Ectodermal cell (in vitro differentiated cells): ENCODE measurements around the gene PTPRN2.

Experiments
- H3K27ac ChIP-seq: 2 replicates; pipeline ENCODE4 v1.7.0; 2013; ENCODE audit warnings: mild to moderate bottlenecking, low read depth, low read length; ENCODE audit not compliant: insufficient read depth, poor library complexity, severe bottlenecking
- H3K27me3 ChIP-seq: 2 replicates; pipeline ENCODE4 v1.7.0; 2013; ENCODE audit warnings: mild to moderate bottlenecking, low read length; ENCODE audit not compliant: insufficient read depth, control insufficient read depth, poor library complexity, severe bottlenecking
- H3K36me3 ChIP-seq: one replicate; pipeline ENCODE4 v1.7.0; 2013; ENCODE audit warnings: low read length; ENCODE audit not compliant: control insufficient read depth, insufficient read depth
- H3K4me1 ChIP-seq: one replicate; pipeline ENCODE4 v1.7.0; 2013; ENCODE audit warnings: low read length; ENCODE audit not compliant: control insufficient read depth, insufficient read depth
- H3K4me3 ChIP-seq: 2 replicates; pipeline ENCODE4 v1.7.0; 2013; ENCODE audit warnings: low read depth, low read length, control low read depth; ENCODE audit not compliant: insufficient read depth
- H3K9me3 ChIP-seq: 2 replicates; pipeline ENCODE4 v1.7.0; 2013; ENCODE audit warnings: mild to moderate bottlenecking, low read length, moderate library complexity; ENCODE audit not compliant: control insufficient read depth
- WGBS, 2 experiments: methylation state at CpG; one replicate each; pipeline ENCODE4 v1.1.7; 2013; ENCODE audit warnings: missing lambda C conversion rate in 2 of 2; 5-methylcytosine and 5-hydroxymethylcytosine counted together

The PTPRN2 gene

DNA sequence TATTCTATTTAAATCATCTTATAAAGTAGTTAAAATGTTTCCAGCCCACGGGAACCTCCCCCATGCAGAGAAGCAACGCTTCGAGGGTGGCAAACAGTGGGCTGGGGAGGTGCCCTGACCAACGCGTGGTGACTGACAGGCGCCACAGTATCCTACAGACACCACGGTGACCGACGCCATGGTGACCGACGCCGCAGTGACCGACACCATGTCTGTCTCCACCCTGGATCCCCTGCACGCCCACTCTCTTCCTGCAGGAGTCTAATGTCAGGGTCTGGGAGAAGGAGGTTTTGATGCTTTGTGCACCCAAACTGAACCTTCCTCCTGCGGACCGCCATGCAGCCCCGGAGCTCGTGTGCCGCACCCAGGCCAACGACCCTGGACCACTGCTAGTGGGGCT lies 464.4 kb downstream of the PTPRN2 start:
- no peak overlapping the region for H3K4me3 ChIP-seq

DNA sequence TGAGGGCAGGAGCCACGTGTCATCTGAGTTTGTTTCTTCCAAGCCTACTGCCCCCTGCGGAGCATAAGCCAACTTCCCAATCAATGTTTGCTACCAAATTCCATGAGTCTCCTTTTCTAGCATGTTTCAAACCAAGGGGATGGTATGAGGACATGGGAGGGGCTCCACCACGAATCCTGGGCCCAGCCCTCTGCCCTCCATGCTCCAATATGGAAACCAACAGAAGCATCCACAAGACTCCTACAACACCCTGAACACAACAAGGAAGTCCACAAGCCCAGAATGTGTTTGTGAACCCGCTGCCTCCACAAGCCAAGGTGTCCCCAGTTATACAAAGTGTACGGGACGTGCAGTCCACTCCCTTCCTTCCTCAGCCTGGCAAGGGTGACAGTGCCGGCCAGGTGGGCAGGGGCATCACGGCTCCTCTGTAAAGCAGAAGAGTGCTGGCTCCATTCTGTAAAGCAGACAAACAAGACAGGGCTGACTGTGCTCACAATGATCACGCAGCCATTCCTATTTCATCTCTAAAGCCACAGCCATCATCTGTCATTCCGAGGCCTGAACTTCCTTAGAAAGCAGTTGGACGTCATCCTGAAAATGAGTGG lies 466.1 kb downstream of the PTPRN2 start:
- Histone ChIP-seq H3K4me1 (no peaks in the 10 kb centered on the region), H3K9me3 (peaks cover 16% of the 10 kb centered on the region), H3K4me3 (no peak overlapping the region), H3K27ac (no peak overlapping the region), H3K27me3 (no peaks in the 10 kb centered on the region), H3K36me3 (no peaks in the 10 kb centered on the region)
- WGBS, 2 experiments, result 58 to 61% methylated on average over 11 of the region's 11 CpGs

More for the DNA sequence above, 464.4 kb downstream of the PTPRN2 start:
- H3K27me3 ChIP-seq, result no peaks in the 10 kb centered on the region
- H3K9me3 ChIP-seq, result peaks cover 13% of the 10 kb centered on the region
- 88 to 91% methylated on average over 20 of the region's 20 CpGs for WGBS, 2 experiments
- no peak overlapping the region for H3K27ac ChIP-seq
- H3K4me1 ChIP-seq, result no peaks in the 10 kb centered on the region
- no peaks in the 10 kb centered on the region for H3K36me3 ChIP-seq

DNA sequence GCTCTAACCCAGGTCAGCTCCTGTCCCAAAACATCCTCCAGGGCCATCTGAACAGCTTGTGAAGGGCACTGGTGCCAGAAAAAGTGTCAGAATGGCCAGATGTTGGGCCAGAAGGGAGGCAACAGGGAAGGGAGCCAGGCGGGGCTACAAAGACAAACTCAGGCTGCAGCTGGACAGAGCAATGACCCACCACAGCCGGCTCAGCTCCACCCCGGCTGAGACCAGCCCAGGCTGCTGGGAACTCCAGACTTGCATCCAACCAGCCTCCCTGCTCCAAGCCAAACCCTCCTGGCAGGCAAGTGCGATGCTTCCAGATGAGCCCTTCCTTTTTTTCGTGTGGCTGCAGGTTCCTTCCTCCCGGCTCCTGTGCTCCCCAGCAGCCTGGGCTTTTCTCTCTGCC lies 466.9 kb downstream of the PTPRN2 start:
- Histone ChIP-seq H3K27ac (no peak overlapping the region), H3K4me1 (no peaks in the 10 kb centered on the region), H3K36me3 (no peaks in the 10 kb centered on the region), H3K4me3 (no peak overlapping the region), H3K9me3 (peaks cover 18% of the 10 kb centered on the region), H3K27me3 (no peaks in the 10 kb centered on the region)
- 53 to 58% methylated on average over 6 of the region's 6 CpGs for WGBS, 2 experiments

DNA sequence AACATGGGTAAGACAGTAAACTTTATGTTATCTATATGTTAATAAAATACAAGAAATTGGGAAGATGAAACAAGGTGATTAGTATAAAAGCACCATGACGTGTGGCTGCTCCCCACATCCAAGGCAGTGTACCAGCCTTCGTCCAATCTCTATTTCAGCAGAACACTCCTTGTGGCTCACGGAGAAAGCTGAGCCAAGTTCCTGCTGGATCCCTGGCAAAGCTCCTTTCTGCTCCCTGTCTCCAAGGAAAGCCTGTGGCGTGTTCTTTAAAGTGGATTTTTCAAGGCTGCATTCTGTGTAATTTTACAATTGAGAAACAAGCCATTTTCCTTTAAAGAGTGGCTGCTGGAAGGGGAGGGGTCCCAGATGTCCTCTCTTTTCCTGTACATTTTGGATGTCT lies 467.3 kb downstream of the PTPRN2 start:
- Histone ChIP-seq H3K36me3 (no peaks in the 10 kb centered on the region), H3K4me1 (no peaks in the 10 kb centered on the region), H3K9me3 (peaks cover 20% of the 10 kb centered on the region), H3K4me3 (no peak overlapping the region), H3K27me3 (no peaks in the 10 kb centered on the region), H3K27ac (no peak overlapping the region)
- WGBS, 2 experiments, result 76 to 86% methylated on average over 4 of the region's 4 CpGs

DNA sequence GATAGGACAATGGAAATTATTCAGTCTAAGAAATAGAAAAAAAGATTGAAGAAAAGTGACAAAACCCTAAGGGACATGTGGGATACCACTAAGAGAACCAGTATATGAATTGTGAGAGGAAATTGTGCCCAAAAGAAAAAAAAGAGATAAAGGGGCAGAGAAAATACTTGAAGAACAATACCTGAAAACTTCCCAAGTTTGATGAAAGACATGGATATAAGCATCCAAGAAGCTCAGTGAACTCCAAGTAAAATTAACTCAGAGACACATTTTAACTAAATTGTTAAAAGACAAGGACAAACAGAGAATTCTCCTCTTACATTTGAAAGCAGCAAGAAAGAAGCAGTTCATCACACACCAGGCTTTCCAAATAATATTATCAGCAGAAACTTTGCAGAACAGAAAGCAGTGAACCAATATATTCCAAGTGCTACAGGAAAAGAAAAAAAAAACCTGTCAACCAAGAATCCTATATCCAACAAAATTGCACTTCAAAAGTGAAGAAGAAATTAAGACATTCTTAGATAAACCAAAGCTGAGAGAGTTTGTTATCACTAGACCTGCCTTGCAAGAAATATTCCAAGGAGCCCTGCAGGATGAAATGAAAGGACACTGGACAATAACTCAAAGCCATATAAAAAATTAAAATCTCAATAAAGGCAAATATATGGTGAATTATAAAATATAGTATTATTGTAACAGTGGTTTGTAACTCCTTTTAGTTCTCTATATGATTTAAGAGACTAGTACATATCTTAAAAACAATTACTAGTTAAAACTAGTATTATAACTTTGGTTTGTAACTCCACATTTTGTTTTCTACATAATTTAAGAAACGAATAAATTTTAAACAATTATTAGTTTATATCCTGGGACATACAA lies 470.0 kb downstream of the PTPRN2 start:
- Histone ChIP-seq H3K27ac (no peak overlapping the region), H3K4me1 (no peaks in the 10 kb centered on the region), H3K36me3 (no peaks in the 10 kb centered on the region), H3K4me3 (no peak overlapping the region), H3K27me3 (no peaks in the 10 kb centered on the region), H3K9me3 (peaks cover 22% of the 10 kb centered on the region)
- WGBS, 2 experiments, result 60% methylated on average over 1 of the region's 1 CpG; no CpG with 5 or more reads in 1 of the 2 experiments

DNA sequence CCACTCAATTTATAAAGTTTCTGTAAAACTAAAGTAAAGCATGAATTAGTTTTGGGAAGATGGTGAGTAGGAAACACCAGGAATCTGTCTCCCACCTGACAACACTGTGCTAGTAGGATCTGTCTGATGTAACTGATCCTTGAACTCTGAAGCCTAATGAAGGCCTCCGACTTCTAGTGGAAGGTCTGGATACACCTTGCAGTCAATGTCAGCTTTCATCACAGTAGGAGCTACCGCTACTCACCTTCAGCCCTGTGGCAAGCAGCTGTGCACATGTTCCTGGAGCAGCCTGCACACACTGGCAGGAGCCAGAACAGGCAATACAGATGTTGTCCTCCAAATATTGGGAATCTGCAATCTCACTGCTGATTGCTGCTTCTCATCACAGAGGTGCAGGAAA lies 471.4 kb downstream of the PTPRN2 start:
- H3K27ac ChIP-seq, result no peak overlapping the region
- H3K27me3 ChIP-seq, result no peaks in the 10 kb centered on the region
- no peaks in the 10 kb centered on the region for H3K4me1 ChIP-seq
- H3K36me3 ChIP-seq, result no peaks in the 10 kb centered on the region
- no peak overlapping the region for H3K4me3 ChIP-seq
- peaks cover 22% of the 10 kb centered on the region for H3K9me3 ChIP-seq
- 63 to 73% methylated on average over 2 of the region's 2 CpGs for WGBS, 2 experiments

DNA sequence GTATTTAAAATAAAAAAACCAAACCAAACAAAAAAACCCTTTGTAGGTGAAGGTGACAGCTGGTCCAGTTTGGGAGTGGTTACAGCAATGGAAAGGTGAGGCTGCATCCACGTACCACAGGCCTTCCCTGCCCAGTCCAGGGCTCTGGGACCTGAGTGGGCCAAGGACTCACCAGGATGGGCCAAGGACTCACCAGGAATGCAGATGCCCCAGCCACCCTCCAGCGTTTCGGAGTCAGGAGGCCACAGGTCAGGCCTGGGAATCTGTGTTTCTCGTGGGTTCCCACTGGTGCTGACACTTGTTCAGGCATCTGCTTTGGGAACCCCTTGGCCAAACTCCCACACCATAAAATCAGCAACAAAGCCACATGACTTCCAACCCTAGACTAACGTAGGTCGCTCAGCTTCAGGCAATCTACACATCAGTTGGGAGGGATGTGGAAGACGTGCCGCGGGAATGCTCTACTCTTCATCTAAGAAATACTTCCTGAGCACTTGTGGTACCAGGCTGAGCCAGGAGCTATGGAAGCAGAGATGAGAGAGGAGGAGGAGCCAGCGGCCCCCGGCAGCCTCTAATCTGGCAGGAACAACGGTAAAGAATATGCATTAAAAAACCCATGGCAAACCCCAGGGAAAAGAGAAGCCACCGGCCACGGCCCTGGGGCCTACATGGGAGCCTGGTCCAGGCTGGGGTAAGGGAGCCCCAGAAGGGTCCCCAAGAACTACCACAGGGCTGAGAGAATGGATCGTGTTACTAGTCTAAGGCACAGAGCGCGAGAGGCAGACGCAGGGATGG lies 473.4 kb downstream of the PTPRN2 start:
- 83 to 84% methylated on average over 18 of the region's 18 CpGs for WGBS, 2 experiments

DNA sequence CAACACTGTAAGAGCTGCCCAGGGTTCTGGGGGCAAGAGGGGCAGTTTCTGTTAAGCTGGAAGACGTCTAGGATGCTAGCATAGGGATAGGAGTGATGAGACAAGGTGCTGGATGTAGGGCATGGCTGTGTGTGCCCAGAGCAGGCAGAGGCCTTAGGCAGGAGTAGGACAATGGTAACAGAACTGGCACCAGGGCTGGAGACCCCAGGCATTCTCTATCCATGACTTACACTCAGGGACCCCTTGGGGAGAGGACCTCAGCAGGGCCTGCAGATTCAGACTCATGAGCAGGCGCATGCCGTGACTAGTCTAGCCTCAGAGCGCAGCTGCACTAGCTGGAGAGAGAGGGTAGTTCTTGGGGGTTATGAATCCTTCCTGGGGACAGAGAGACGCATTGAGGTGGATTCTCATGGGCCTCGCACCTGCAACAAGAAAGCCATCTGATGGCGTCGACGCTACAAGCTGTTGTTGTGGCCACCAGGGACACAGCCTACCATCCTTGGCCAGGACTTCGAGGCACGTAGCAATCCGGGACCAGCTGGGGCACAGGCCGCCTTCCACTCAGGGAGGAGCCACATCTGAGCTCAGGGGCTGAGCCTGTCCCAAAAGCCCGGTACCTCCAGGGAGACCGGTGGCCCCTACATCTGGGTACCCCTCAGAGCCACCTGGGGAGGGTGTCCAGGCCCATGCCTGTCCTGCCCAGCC lies 474.1 kb downstream of the PTPRN2 start:
- H3K36me3 ChIP-seq, result no peaks in the 10 kb centered on the region
- H3K27ac ChIP-seq, result no peak overlapping the region
- 85 to 87% methylated on average over 15 of the region's 15 CpGs for WGBS, 2 experiments
- peaks cover 14% of the 10 kb centered on the region for H3K9me3 ChIP-seq
- H3K4me1 ChIP-seq, result no peaks in the 10 kb centered on the region
- H3K27me3 ChIP-seq, result no peaks in the 10 kb centered on the region
- no peak overlapping the region for H3K4me3 ChIP-seq

More for the DNA sequence above, 473.4 kb downstream of the PTPRN2 start:
- Histone ChIP-seq H3K4me3 (no peak overlapping the region), H3K4me1 (no peaks in the 10 kb centered on the region), H3K27ac (no peak overlapping the region), H3K9me3 (peaks cover 14% of the 10 kb centered on the region), H3K36me3 (no peaks in the 10 kb centered on the region), H3K27me3 (no peaks in the 10 kb centered on the region)

DNA sequence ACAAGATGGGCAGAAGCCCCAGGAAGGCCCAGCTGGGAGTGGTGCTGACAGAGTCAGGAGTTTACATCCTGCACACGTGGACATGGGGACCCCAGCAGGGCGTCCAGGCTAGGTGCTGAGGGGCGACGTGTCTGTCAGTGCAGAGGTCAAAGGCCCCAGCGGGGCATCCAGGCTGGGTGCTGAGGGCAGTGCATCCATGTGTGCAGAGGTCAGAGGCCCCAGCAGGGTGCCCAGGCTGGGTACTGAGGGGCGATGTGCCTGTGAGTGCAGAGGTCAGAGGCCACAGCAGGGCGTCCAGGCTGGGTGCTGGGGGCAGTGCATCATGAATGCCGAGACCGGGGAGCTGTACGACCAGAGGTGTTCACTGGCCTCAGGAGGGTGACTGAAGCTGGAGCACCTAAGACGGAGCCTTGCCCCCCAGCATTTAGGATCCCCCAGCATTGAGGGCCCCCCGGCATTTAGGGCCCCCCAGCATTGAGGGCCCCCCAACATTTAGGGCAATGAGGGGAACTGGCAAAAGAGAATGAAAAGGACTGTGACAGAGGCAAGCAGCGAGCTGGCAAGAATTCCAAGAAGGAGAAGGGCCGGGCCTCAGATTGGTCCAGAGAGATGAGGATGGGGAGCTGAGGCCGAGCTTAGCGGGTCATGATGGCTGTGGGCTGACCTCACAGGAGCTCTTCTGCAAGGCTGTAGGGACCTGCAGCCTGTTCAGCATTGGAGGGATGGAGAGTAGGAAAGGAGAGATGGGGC lies 474.9 kb downstream of the PTPRN2 start:
- Histone ChIP-seq H3K4me1 (no peaks in the 10 kb centered on the region), H3K36me3 (no peaks in the 10 kb centered on the region), H3K9me3 (peaks cover 20% of the 10 kb centered on the region), H3K27me3 (no peaks in the 10 kb centered on the region), H3K27ac (no peak overlapping the region), H3K4me3 (no peak overlapping the region)
- 84 to 85% methylated on average over 16 of the region's 16 CpGs for WGBS, 2 experiments
